ENCODE measurements around the gene JMJD1C.
"Not testable (repeated sequence)": the region's sequence is repeated elsewhere in the genome, so short reads cannot be mapped to it uniquely, and the experiment has no call there.

JMJD1C gene

DNA sequence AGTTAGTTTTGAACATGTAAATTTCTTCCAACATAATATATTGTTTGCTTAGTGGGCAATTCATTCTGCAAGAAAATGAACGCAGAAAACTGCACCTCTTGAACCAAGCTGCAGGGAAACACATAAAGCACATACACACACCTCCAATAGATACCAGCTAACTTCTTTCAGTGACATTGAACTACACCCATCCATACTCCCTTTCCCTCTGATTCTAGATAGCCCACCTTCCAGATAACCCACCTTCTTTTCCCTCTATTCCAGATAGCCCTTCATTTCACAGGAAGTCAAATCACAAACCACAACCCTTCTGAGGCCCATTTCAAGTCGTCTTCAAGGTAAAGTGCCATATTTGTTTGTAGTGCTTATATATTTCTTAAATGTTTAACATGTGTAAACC is 304.2 kb downstream of the JMJD1C start:
- DNase-seq = no peak

DNA sequence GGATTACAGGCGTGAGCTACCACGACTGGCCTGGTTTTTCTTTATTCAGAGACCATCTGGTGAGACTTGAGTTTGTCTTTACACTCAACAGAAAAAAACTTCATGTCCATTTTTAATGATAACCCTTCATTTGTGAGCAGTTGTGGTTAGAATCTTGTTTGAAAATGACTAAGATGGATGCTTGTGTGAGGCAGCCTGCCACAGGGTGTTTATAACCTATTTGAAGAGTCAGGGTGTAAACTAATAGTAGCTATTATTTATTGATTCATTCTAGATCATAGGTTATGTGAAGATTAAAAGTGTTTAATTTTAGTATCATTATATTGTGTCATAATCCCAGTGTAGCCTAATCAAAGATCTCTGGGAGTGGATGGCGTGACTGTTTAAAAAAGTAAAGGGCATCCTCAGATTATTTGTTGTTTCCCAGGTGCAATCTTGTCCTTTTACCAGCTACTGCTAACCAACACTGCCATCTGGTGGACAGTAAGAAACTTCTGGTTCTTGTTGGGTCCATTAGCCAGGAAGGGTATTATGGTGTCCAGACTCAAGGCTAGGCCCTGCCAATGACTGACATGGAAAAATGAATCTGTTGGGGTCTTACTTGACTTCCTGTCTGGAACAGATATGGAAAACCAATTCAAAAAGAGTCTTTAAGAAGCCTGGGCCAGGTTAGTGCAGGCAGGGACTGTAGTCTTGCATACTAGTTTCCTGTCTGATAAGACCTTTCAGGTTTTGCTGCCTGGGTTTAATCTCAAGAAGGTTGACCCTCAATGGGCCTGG is 307.7 kb downstream of the JMJD1C start:
- peak; percentile 45 for DNase-seq

DNA sequence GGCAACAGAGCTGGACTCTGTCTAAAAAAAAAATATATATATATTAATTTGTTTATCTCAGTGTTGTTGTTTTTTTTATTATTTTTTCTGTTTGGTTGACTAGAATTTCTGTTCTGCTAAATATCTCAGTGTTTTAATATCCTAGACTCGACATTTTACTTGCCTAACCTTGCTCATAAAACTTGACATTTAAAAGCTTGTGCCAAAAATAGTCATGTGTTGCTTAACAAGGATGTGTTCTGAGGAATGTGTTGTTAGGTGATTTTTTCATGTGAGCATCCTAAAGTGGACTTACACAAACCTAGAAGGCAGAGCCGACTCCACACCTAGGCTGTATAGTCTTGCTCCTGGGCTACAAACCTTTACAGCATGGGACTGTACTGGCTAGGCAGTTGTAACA is 309.5 kb downstream of the JMJD1C start:
- no peak for DNase-seq

DNA sequence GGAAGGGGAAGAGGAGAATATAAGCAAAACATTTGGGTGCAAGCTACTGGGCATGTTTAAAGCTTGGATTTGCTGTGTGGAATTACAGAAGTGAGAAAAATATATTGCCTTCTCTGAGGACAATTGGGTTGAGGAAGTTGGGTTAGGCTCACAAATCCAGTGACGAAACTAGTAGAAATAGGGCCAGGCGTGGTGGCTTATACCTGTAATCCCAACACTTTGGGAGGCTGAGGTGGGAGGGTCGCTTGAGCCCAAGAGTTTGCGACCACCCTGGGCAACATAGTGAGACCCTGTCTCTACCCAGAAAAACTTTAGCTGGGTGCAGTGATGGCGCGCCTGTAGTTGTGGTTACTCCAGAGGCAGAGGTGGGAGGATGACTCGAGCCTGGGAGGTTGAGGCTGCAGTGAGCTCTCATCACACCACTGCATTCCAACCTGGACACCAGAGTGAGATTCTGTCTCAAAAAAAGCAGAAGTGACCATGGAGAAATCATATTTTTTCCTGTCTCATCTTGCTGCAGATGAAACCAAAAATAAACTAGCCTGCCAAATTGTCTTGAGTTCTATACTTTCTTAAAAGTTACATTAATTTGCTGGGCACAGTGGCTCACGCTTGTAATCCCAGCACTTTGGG is 310.3 kb downstream of the JMJD1C start:
- no peak for DNase-seq

DNA sequence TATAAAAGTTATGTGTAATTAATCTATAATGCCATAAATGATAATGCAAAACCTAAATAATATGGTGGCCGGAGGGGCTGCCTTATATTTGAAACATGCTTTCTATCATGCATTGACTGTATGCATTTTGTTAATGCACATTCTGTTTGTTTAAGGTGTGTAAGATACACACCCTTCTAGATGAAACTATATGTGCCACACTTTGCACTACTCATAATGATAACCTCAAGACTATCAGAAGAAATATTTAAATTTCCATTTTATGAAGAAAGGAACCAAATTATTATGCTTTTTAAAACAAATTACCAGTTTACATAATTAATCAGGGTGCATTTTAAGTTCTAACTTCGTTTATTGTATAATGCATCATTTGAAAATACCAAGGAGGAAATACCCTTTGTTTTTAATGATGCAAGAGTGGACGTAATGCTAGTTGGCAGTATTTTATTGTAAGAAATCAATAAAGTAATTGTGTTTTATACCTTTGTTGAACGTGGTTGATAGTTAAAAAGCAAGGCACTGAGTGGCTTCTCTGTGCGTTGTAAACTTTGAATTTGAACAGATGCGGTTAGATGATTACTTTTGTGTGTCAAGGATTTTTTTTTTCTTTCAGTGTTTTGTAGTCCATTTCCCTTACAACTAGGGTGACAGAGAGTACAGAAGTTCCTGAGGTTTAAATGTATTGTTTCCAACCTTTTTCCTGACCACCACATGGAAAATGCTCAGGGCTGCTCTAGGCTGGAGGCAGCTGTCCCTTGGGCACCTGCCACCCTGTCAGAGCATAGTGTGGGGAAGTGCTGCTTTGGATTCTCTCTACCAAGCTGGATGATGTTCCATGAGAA is 311.0 kb downstream of the JMJD1C start:
- DNase-seq = no peak

DNA sequence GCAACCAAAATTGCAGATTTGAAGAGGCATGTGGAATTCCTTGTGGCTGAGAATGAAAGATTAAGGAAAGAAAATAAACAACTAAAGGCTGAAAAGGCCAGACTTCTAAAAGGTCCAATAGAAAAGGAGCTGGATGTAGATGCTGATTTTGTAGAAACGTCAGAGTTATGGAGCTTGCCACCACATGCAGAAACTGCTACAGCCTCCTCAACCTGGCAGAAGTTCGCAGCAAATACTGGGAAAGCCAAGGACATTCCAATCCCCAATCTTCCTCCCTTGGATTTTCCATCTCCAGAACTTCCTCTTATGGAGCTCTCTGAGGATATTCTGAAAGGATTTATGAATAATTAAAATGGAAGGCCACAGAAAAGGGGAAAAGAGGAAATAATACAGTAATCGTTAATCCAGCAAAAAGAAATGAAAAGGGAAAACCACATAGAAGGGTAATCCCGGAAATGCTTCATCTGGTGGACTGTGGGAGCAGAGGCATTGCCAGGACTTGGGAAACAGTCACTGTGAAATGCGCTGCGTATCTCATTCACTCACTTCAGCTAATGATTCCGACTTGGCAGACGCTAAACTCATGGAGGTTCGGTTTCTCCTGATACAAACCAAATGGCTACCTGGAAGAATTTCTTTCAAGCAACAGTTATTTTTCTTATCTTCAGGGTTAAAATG is 311.8 kb downstream of the JMJD1C start:
- not testable (repeated sequence) for DNase-seq

DNA sequence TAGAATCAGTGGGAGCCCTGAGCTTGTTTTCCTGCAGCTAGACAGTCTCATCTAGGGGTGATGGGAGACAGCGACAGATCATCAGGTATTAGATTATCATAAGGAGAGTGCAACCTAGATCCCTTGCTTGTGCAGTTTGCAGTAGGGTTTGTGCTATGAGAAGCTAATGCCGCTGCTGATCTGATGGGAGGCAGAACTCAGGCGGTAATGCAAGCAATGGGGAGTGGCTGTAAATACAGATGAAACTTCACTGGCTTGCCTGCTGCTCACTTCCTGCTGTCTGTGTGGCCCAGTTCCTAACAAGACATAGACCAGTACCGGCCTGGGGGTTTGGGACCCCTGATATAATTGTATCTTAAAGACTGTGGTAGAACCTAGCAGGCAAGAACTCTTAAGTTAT is 315.0 kb downstream of the JMJD1C start:
- DNase-seq = no peak

DNA sequence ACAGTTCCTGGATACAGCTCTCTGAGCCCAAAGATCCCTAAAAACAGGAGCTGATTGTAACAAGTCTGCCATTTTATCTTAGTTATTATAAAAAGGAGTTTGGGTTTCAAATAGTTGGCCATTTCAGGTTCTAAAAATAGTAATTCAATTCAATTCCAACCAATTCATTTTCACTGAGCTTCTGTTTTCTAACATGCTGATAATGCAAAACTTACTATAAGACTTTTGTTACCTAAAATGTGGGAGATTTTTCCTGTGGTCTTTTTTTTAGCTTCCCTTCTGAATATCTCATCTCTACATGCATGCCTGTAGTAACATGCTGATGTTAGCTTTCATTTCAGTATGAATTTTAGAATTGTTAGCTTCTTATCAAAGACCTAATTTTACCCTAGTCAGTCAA is 319.3 kb downstream of the JMJD1C start:
- no peak for DNase-seq

DNA sequence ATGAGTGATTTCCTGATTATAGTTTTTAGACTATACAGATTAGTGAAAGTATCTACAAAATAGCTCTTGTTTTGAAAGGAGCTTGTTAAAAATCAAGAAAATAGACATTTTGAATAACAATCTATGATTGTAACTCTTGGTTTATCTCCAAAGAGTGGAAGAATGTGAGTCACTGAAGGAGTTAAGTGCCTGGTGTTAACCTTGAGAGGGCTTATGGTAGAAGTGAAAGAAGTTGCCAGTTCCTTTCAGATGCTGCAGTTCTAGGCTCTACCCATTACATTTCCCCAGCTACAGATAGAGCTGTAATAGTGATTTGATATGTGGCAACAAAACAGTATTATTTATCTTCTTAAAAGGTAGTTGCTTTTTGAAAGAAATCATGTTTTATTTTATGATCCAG is 320.0 kb downstream of the JMJD1C start:
- no peak for DNase-seq

DNA sequence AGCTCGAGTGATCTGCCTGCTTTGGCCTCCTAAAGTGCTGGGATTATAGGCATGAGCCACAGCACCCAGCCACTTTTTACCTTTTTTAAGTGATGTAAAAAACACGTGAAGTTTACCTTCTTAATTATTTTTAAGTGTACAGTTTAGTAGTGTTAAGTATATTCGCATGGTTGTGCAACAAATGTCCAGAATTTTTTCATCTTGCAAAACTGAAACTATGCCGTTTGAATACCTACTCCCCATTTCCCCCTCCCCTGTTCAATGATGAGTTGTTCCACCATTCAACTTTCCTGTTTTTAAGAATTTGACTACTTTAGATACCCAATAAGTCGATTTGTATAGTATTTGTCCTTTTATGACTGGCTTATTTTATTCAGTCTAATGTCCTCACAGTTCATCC is 321.8 kb downstream of the JMJD1C start:
- no peak for DNase-seq

DNA sequence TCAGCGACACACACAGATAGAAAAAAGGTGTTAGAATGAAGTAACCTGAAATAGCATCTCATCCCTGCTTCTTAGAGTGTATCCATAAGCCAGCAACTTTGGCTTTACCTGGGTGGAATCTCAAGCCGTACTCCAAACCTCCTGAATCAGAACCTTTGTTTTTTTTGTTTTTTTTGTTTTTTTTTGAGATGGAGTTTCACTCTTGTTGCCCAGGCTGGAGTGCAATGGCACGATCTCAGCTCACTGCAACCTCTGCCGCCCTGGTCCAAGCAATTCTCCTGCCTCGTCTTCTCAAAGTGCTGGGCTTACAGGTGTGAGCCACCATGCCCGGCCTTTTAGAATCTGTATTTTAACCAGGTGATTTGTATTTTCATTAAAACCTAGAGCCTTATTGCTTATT is 323.6 kb downstream of the JMJD1C start:
- no peak for DNase-seq

DNA sequence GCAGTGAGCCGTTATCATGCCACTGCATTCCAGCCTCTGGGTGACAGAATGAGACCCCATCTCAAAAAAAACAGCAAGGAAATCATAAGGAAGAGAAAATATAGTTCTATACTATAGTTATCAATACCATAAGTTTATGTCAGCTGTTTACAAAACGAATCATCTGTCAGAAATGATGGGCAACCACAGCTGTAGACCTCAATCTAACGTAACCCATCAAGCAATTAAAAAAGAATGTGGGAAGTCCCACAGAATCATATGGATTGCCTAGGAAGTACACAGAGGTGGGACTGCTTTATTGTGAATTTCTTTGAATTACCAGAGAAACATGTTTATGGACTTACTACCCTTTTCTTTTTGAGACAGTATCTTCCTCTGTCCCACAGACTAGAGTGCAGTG is 325.7 kb downstream of the JMJD1C start:
- no peak for DNase-seq

DNA sequence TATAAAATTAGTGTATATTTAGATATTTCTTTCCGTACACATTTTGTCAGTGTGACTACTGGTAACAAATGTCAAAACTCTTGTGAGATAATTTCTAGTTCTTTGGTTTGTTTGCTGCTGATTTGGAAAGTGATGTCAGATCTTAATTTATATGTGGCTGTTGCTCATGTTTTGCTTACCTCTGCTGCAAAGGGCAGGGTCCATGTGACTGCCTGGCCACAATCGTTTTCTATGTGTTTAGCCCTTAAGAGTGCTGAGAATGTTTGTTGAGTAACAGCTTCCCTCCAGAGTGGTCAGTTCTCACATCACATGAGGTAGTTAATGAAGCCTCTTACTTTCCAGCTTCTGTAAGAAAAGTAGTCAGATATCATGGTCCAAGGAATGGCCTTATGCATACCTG is 328.5 kb downstream of the JMJD1C start:
- DNase-seq = no peak

DNA sequence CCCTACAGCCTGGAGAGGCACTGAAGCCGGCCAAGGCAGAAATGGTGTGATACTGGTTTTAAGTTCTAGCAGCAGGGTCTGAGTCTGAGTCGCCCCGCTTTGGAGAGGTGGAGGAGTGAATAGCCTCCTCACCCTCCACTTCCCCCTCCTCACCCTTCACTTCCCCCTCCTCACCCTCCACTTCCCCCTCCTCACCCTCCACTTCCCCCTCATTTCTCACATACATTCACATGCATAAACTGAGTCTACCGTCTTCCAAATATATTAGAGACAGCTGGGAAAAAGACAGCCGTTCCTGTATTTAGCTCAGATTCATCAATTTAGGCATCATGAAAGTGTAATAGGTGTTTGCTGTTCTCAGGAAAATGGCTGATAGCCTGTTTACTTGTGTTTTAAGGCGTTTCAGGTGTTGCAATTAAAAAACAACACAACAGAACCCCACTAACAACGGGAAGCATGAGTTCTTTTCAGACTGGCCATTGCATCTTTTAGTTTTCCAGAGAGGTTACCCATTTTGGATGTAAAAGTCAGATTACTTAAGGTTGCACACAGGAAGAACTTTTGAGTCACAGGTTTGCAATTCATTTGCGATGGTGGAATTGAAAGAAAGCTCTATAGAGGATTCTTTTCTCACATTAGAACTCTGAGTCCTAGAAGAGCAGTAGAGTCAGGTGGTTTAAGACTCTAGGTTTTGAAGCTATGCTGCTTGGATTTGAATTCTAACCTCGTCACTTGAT is 331.8 kb downstream of the JMJD1C start:
- no peak for DNase-seq

DNA sequence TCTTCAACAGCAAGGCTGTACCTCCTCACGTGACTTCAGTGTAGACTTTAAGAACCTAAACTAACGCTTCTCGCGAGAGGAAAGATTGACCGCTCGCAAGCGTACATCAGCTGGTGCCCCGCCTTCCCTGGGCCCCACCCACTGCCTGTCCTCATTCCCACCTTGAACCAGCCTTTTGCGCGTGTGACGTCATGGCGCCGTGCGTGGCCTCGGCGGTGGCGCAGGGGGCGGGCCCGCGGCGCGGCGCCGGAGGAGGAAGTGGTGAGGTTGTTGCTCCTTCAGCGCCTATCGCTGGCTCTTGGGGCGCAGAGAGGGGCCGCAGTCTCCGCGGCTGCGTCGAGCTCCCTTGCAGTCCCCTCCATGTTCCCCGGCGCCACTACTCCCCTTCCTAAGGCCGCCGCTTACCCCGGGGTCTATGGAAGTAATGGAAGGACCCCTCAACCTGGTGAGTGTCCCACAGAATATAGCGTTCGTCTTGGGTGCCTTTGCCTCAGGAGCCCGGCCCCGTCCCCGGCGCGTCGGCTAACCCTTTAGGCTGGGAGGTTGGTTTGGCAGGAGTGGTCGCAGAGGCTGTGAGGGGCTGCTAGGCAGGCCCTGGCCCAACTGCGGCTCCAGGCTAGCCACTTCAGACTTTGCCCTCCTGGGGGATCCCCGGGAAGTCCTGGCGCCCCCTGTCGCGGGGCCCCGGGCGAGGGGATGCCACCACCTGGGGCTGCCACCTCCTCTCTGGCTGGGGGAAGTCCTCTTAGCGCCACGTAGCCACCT is 332.5 kb downstream of the JMJD1C start, which contains the start of gene NRBF2:
Gene NRBF2, plus strand, starts transcription at position 273 of the 765 bp plus-strand sequence. Its CDS starts 143 bp downstream, at position 416.
- DNase-seq = peak; percentile 87

DNA sequence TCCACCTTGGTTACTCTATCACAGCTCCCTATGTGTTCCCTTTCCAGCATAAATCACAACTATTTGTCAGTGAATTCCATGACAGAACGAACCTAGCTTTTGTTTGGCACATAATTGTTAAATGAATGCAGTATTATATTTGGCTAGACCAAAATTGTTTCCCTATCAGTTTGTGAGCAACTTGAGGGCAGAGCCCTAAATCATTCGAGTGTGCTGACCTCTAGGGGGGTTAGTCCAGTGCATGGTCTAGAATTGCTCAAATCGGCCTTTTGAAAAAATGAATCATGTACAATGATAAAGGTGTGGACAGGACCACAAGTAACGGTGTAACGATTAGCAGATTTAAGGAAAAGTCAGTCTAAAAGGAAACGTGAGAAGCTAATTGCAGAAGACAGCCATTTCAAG is 333.1 kb downstream of the JMJD1C start:
- DNase-seq = no peak

DNA sequence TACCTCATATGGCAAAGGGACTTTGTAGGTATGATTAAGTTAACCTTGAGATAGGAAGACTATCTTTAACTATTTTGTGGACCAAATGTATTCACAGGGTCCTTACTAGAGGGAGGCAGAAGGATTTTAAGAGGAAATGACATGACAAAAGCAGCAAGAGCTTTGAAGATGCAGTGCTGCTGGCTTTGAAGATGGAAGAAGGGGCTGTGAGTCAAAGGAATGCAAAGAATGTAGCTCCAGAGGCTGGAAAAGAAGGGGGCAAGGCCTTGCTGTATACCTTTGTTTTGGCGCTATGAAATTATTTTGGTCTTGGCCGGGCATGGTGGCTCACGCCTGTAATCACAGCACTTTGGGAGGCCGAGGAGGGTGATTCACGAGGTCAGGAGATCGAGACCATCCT is 335.9 kb downstream of the JMJD1C start:
- DNase-seq = no peak

DNA sequence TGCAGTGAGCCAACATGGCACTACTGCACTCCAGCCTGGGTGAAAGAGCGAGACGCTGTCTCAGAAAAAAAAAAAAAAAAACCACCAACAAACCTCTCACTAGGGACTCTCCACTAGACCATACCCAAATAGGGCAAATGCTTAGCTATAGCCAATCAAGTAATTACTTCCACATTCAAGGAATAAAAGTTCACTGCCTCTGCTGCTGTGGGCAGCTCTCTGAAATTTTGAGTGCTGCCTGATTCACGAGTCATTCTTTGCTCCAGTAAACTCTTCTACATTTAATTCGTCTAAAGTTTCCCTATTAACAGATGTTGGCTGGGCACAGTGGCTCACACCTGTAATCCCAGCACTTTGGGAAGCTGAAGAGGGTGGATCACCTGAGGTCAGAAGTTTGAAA is 337.3 kb downstream of the JMJD1C start:
- no peak for DNase-seq

DNA sequence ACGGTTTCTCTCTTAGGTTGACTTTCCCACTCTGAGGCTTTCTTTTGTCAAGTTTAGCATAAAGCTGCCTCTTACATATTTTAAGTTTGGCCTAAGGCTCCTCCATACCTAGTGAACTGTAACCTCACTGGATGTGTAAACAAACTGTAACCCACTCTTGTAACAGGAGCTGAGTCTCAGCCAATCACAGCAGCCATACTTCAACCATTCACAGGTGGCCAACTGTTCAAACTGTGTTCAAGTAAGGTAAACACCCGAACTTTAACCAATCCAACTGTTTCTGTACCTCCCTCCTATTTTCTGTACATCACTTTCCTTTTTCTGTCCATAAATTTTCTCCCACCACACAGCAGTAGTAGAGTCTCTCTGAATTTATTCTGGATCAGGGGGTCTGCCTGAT is 340.3 kb downstream of the JMJD1C start:
- no peak for DNase-seq

DNA sequence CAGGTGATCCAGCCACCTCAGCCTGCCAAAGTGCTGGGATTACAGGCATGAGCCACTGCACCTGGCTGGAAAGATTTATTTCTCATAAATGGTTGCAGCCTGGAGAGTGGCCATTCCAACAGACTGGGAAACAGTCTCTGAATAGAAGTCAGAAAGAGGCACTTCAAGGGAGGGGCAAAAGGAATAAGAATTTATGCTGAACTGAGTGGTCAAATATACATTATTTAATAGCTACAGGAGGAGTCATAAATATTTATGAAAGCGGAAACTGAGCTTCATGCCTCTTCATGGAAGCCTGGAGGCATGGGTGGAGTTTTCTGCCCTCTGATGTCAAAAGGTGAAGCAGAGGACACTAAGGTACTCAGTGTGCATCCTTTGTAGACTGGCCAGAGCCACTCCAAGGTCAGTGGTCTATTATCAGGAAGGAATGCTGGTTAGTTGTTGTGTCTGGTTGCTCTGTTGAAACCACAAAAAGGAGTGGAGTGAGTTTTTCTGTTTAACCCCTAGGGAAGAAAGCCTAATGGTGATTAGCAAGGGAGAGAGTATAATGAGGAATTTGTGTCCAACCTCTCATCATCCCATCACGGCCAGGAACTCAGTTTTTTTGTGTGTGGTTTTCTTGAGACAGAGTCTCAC is 341.9 kb downstream of the JMJD1C start:
- DNase-seq = no peak

DNA sequence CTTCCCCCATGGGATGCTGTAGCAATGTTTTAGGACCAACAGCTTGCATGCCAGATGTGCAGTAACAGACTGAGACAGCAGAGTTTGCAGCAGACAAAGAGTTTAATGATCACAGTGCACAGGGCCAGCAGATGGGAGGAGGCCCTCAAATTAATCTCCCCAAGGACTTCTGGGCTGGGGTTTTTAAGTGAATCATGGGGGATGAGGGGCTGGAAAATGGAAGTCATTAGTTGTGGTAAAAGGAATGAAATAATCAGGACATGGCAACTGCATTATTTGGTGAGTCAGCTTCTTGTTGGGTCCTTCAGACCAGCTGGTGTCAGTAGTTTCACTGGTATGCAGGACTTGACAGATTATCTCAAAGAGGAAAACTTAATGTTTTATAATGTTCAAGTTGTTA is 345.2 kb downstream of the JMJD1C start:
- no peak for DNase-seq
